Activated CD8-positive, alpha-beta memory T cell treated with anti-CD3 and anti-CD28 coated beads, Interleukin-2, amount 50 U/mL, for 1 hour (primary cell): ENCODE data around the gene KLHL22.
"Not testable (repeated sequence)": the region's sequence is repeated elsewhere in the genome, so short reads cannot be mapped to it uniquely, and the experiment has no call there.

ENCODE experiments used
- DNase-seq: peaks from one replicate; pipeline ENCODE4 v3.0.0-alpha.2; 2020; ENCODE audit errors: extremely low read depth

KLHL22 gene

GRCh38 chr22:20524004-20524481, 28.4 kb upstream of the KLHL22 start:
- no peak for DNase-seq

DNA sequence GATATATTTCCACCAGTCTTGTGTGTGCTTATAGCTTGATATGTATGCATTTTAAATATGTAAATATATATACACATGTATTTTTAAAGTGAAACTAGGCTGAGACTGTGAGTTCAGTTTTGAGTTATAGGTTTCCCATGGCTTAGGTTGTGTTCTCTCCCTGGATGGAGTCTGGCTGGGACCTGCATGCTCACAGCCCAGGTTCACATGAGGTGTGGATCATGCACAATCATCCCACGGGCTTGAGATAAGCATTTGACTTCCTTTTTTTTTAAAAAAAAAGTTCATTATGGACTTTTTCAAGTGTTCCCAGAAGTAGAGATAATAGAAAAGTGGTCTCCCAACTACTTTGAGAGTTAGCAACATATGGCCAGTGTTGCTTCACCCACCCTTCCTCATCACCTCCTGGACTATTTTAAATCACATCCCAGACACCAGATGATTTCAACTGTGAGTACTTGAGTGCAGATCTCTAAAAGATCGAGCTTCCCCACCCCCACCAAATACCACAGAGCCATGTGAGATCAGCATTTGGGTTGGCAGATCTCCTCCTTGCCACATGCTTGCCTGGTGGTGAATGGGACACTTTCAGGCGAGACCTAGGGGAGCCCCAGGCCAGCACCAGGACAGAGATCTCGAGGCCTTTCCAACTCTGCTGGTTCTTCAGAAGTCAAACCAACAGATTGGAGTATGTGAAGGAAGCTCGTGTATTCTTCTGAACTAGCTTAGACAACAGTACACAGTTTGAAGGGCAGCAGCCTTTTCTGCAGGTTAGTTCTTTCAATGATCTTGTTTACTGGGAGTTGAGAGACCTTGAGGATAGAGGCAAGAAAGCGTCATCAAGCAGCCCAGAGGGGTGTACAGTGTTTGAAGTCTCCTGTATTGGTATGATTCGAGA, 27.7 kb upstream of the KLHL22 start:
- DNase-seq = no peak

- no peak for DNase-seq
Observed at GRCh38 chr22:20522134-20523004, 26.8 kb upstream of the KLHL22 start.

DNA sequence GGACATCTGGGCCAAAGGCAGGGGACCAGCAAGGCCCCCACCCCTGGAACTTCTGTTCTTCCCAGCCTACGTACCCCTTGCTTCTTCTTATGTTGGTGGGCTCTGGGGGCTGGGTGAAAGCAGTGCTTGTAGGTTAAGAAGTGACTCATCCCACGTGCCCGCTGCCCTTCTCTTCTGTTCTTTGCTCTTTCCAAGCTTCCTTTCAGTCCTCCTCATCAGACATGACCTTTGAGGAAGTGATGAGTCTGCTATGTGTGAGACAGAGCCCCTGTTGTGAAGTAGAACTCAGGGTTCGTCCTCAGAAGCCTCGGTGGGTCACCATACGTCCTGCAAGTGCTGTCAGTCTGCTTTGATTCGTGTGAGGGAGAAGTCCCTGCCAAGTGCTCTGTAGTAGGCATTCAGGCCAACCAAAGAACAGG, 24.5 kb upstream of the KLHL22 start:
- DNase-seq = no peak

DNA sequence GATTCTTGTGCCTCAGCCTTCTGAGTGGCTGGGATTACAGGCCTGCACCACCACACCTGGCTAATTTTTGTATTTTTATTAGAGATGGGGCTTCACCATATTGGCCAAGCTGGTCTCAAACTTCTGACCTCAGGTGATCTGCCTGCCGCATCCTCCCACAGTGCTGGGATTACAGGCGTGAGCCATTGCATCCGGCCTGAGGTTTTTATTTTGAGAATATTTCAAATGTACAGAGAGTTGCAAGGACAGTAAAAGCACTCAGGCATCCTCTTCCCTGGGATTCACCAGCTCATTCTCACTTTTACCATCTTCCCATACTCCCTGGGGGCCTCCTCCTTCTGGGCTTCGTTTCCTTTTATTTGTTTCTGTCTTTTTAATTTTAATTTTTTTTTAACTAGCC, 24.0 kb upstream of the KLHL22 start:
- DNase-seq = no peak

DNA sequence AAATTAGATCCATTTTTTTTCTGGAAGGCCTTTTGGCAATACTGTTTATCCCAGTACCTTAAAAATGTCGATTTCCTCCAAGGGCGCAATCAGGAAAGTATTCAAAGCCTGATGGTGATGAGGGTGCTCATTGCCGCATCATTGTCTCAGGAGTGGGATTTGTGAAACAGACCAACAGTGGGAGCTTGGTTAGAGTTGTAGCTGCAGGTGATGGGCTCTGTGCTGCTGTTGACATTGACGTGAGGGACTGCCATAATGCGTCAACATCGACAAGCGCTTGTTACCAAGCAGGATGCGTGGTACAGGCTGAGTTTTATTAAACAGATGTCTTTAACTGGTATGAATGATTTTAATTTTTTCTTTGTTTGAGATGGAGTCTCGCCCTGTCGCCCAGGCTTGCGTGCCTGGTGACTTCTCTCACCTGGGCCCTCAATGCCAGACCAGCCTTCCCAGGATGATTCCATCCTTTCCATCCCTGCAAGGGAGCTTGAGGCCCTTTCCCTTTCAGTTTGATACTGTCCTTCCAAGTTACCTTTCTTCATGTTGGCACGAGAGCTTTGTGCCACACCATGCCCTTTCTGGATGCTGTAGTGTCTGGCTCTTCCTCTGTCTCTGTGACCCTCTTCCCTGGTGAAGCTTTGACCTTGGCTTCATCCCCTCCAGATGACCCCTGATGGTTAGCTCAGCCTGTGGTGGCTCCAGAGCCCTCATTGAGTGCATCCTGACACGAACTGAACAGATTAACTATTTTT, 22.4 kb upstream of the KLHL22 start:
- DNase-seq = no peak

- no peak for DNase-seq
Observed at GRCh38 chr22:20517422-20517821, 21.8 kb upstream of the KLHL22 start.

- no peak for DNase-seq
Observed at GRCh38 chr22:20516399-20516798, 20.8 kb upstream of the KLHL22 start.

DNA sequence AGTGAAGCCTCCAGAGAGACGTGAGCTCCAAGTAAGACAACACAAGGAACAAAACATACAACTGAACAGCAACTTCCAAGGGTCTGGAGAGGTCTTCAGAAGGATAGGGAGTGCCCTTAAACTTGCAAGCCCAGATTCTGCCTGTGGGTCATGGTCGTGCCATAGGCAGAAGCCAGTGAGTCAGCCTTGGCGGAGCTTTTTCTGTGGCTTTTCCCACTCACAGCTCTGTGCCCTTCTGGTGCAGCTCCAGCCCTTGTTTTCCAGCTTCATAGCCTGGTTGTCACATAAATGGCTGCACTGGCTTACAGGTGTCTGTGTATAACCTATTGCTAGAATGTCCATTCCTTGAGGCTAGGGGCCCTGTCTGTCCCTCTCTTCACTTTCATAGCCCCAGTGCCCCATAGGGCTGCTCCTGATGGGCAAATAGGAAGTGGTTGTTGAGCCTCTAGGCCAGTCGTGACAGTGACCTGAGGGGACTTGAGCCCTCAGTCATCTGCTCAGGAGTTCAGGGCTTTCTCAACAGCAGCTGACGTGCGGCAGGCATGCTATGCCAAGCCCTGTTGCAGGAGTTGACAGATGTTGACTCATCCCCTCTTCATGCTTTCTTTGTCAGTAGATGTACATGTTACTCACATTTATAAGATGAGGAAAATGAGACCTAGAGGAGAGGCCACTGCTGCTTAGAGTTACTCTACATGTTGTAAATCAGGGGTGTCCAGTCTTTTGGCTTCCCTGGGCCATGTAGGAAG, 19.2 kb upstream of the KLHL22 start:
- DNase-seq = no peak

- no peak for DNase-seq
Observed at GRCh38 chr22:20511578-20512229, 16.1 kb upstream of the KLHL22 start.

- DNase-seq = no peak
Observed at GRCh38 chr22:20510811-20511577, 15.4 kb upstream of the KLHL22 start.

DNA sequence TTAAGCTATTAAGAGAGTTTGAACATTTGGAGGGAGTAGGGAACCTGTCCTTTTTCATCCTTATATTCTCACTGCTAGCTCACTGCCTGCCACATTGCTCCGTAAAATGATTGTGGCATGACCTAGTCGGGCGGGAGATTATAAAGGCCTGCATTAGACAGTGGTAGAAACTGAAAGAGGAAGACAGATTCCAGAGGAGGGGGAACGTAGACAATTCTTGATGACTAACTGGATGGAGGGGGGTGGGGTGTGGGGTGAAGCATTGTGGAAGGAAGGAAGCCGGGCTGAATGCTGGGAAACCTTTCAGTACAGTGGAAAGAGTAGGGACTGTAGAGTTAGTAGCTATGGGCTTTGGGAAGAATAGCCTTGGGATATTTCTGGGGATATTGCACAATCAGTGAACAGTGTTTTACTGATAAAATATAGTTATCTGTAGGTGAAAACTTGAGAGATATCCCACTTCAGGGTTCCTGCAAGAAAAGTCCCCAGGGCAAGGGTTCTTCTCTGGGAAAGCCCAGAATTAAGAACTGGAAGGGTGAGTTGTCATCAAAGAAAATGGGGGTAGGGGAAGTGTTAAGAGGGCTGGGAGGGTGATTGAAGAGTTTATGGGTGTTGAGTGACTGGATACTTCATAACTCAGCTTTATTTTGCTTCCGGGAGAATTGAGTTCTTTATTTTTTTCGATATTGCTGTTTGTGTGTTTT, 13.9 kb upstream of the KLHL22 start:
- no peak for DNase-seq

GRCh38 chr22:20508815-20509271, 13.2 kb upstream of the KLHL22 start:
- no peak for DNase-seq

GRCh38 chr22:20508067-20508755, 12.6 kb upstream of the KLHL22 start:
- not testable (repeated sequence) for DNase-seq

DNA sequence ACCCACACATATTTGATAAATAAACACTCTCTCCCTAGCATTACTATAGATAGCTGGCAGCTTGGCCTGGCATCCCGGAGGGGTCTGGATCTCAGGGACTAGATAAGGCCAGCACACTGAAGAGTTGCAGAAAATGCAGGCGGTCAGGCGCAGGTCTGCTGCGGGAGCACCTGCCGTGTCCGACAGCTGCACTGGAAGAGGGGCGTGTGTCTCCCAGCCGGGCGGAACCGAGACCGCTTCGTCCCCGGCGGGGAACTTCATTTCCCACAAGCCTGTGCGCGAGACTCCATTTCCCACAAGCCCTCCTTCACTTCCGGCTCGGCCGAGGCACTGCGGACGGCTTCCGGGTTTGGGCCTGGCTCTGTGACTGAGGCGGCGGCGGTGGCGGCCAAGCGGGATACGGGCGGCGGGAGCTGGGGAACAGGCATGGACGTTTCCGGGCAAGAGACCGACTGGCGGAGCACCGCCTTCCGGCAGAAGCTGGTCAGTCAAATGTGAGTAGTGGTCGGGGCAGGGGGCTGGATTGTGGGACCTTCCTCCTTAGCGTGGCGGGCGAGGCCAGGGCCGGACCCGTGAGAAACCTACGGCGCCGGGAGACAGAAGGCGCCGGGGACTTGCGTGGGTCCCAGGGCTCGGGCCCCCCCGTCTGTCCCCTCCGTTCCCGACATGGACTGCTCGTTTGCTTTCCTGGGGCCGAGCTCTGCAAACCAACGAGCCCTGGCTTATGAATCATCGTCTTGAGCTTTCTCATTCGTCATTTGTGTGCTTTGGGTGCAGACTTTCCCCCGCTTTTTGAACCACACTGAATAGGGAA, 11.9 kb upstream of the KLHL22 start, which contains the start of gene MED15:
Gene MED15 (plus strand): TSS at position 358 of the 814 bp plus-strand sequence. CDS start 69 bp downstream, at position 427.
- peak; percentile 62 for DNase-seq

DNA sequence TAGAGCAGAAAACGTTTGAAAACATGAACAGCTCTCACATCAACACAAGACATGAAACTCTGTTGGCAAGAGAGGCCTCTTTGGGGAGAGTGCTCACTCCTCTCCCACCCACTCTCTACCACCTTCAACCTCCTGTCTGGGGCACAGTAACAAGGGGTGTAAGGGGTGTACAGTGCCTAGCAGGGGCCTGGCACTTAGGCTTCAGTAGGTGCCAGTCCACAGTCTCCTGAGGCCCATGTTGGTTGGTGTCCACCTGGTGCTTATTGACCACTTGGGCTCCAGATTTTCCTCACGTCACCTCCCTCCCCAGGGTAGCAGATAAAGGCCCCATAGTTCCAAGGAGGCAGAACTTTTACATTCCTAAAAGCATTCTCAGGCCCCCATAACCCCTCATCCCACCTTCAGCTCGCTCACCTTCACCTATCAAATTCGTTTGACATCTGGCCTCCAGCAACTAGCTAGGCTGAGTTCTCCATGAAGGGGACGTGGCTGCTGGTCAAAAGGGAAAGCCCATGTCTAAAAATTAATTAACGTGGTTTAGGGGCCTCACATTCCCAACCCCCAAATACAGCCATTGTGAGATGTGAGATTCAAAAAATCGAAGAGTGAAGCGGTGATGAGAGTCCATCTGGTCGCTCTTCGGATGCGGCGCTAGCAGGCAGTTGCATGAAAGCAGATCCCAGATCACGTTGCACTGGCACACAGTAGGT, 11.1 kb upstream of the KLHL22 start:
- no peak for DNase-seq
